Testis (tissue), 2 donors: Measurements from ENCODE around the gene CMTR1.

Experiments used
- POLR2A ChIP-seq: fragments of 450-650 bp; IDR thresholded peaks from one replicate; pipeline ENCODE4 v1.6.1; 2017; ENCODE audit warnings: antibody characterized with exemption, mild to moderate bottlenecking, moderate library complexity
- TF ChIP-seq, protein P1 (sequence below), 3 experiments: fragments of 450-650 bp in 2 of 3; fragments of 200-600 bp in 1 of 3; sonication (generic) in 1 of 3; IDR thresholded peaks; one replicate each; pipeline ENCODE4 v1.5.1; 2016 to 2019; ENCODE audit warnings: antibody characterized with exemption in 3 of 3, mild to moderate bottlenecking in 2 of 3, moderate library complexity in 1 of 3

DNA sequence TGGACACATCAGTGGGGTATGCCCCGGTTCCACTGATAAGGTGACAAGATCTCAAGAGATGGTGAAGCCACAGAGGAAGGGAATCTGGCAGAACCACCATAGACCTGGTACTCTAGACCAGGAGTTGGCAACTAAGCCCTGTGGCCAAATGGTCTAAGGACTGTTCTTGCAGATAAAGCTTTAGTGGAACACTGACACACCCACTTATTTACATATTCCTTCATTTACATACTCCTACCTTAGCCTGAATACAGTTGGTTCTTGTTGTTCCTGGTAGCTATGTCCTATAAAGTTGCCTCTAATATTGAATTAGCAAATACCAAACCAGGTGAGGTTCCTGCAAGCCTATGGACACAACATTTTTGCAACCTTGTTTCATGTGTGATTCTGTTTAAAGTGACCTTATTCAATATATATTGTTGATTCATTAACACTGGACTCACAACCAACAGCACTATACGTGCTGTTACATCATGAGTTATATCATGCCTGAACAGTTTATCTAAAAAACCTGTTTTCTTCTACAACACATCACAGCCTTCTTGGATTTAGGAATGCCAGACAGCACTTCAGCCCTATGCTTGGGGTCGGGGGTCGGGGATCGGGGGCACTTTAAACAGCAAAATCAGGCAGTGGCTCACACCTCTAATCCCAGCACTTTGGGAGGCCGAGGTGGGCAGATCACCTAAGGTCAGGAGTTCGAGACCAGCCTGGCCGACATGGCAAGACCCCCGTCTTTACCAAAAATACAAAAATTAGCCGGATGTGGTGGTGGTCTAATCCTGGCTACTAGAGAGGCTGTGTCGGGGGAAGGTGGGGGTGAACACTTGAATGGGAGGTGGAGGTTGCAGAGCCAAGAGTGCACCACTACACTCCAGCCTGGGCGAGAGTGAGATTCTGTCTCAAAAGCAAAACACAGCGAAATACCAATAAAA is 64.2 kb downstream of the CMTR1 start:
- no peak for TF ChIP-seq POLR2A
- TF ChIP-seq, protein P1, sequence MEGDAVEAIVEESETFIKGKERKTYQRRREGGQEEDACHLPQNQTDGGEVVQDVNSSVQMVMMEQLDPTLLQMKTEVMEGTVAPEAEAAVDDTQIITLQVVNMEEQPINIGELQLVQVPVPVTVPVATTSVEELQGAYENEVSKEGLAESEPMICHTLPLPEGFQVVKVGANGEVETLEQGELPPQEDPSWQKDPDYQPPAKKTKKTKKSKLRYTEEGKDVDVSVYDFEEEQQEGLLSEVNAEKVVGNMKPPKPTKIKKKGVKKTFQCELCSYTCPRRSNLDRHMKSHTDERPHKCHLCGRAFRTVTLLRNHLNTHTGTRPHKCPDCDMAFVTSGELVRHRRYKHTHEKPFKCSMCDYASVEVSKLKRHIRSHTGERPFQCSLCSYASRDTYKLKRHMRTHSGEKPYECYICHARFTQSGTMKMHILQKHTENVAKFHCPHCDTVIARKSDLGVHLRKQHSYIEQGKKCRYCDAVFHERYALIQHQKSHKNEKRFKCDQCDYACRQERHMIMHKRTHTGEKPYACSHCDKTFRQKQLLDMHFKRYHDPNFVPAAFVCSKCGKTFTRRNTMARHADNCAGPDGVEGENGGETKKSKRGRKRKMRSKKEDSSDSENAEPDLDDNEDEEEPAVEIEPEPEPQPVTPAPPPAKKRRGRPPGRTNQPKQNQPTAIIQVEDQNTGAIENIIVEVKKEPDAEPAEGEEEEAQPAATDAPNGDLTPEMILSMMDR (IDR thresholded peaks at IDR 0.05): no peak
